K562 (cell line): ENCODE data around the gene HCRTR1. TPM values are rescaled to one million over a fixed set of nuclear protein-coding genes. Genes with fewer than 3 reads are reported as not detected.
A peak's percentile ranks its signal among the peaks of the same experiment; 100 is the strongest.

Source experiments
- ATAC-seq: fragments of 200-7000 bp; cut with Tn5 transposase; 3 replicates; pipeline ENCODE4 v1.9.1; 2020; ENCODE audit warnings: moderate library complexity
- BruUV-seq: library from RNA; stranded (reverse); fragments of 400-500 nt; replicated peaks from 2 replicates; lab custom pipeline; 2021; lab: Mats Ljungman, UMichigan
- CTCF ChIA-PET: fragments of 300-600 bp; formaldehyde crosslinking; extraction: SDS; loops from one replicate; lab custom pipeline; 2021; ENCODE audit warnings: low intra/inter-chr PET ratio; lab: Yijun Ruan, JAX
- POLR2A ChIA-PET: fragments of 300-600, 350-650 bp; sonication (Branson Sonifier 250); formaldehyde crosslinking; extraction: SDS; loops from one replicate; lab custom pipeline; 2021; ENCODE audit warnings: antibody characterized with exemption, inconsistent platforms; lab: Yijun Ruan, JAX
- DNase-seq, 4 experiments: peaks; one replicate each; pipeline versions ENCODE4 v3.0.0 to v3.0.0-alpha.2; 2011 to 2018; ENCODE audit warnings: low spot score in 3 of 4, mixed read lengths in 3 of 4; ENCODE audit errors: extremely low read depth in 1 of 4
- FAIRE-seq: peaks from 2 replicates; lab custom pipeline; 2011; peaks lifted over from hg19 to GRCh38; lab: Jason Lieb, UNC
- H2AFZ ChIP-seq: 2 replicates; pipeline ENCODE4 v1.6.0; 2011; ENCODE audit warnings: low read depth, low read length, control low read depth, inconsistent platforms
- H3K27ac ChIP-seq: fragments of 200-600 bp; 3 replicates; pipeline ENCODE4 v1.8.0; 2011; ENCODE audit warnings: low read depth, mild to moderate bottlenecking, control low read depth, inconsistent platforms, low read length, moderate library complexity, mixed read lengths; ENCODE audit errors: extremely low read depth
- H3K27me3 ChIP-seq, 2 experiments: fragments of 300-600 bp in 1 of 2; 2 replicates in 1 of 2; 3 replicates in 1 of 2; pipeline versions ENCODE4 v1.6.0 to v1.8.0; 2011; ENCODE audit warnings: inconsistent platforms in 2 of 2, low read length in 2 of 2, mild to moderate bottlenecking in 1 of 2, mixed read lengths in 1 of 2, moderate library complexity in 1 of 2; ENCODE audit not compliant: control insufficient read depth in 2 of 2, insufficient read depth in 2 of 2
- H3K36me3 ChIP-seq: fragments of 300-600 bp; 3 replicates; pipeline ENCODE4 v1.8.0; 2011; ENCODE audit warnings: mild to moderate bottlenecking, low read length, inconsistent platforms; ENCODE audit not compliant: control insufficient read depth, insufficient read depth
- H3K4me1 ChIP-seq, 2 experiments: fragments of 200-600 bp in 1 of 2; replicated peaks in 1 of 2; 2 replicates in 1 of 2; 3 replicates in 1 of 2; pipeline versions ENCODE4 v1.5.1 to v1.8.0; 2011; ENCODE audit warnings: inconsistent platforms in 2 of 2, low read length in 2 of 2, mild to moderate bottlenecking in 1 of 2, mixed read lengths in 1 of 2, moderate library complexity in 1 of 2; ENCODE audit not compliant: control insufficient read depth in 2 of 2, insufficient read depth in 2 of 2
- H3K4me2 ChIP-seq: 2 replicates; pipeline ENCODE4 v1.6.1; 2011; ENCODE audit warnings: low read length, control low read depth, inconsistent platforms, mixed read lengths; ENCODE audit not compliant: insufficient read depth
- H3K4me3 ChIP-seq: fragments of 200-600 bp; sonication (generic), shearing (Covaris generic); 2 replicates; pipeline ENCODE4 v1.5.1; 2016; ENCODE audit warnings: control low read depth, inconsistent platforms
- H3K79me2 ChIP-seq: fragments of 200-600 bp; 3 replicates; pipeline ENCODE4 v1.8.0; 2011; ENCODE audit warnings: low read length, inconsistent platforms; ENCODE audit not compliant: control insufficient read depth, insufficient read depth
- H3K9ac ChIP-seq, 2 experiments: 2 replicates each; pipeline versions ENCODE4 v1.6.0 to v1.6.1; 2011; ENCODE audit warnings: low read depth in 2 of 2, low read length in 2 of 2, control low read depth in 1 of 2, inconsistent platforms in 1 of 2, mild to moderate bottlenecking in 1 of 2, mixed read lengths in 1 of 2; ENCODE audit not compliant: insufficient read depth in 1 of 2
- H3K9me1 ChIP-seq: one replicate; pipeline ENCODE4 v1.6.0; 2011; ENCODE audit warnings: inconsistent platforms, mild to moderate bottlenecking, low read length, moderate library complexity; ENCODE audit not compliant: control insufficient read depth, insufficient read depth
- H3K9me3 ChIP-seq: replicated peaks from 2 replicates; pipeline ENCODE4 v1.5.1; 2011; ENCODE audit warnings: low read depth, low read length, inconsistent platforms; ENCODE audit not compliant: control insufficient read depth, insufficient read depth
- H4K20me1 ChIP-seq: replicated peaks from 2 replicates; pipeline ENCODE4 v1.6.1; 2011; ENCODE audit warnings: low read length, inconsistent platforms, mixed read lengths; ENCODE audit not compliant: control insufficient read depth, insufficient read depth
- ARID3A ChIP-seq: IDR thresholded peaks from 2 replicates; pipeline ENCODE4 v1.6.1; 2012; ENCODE audit warnings: low read depth, low read length, improper control_type of control experiment, borderline replicate concordance
- CBFA2T3 ChIP-seq: fragments of 450-650 bp; IDR thresholded peaks from 2 replicates; pipeline ENCODE4 v1.6.1; 2017
- DACH1 ChIP-seq: fragments of 450-650 bp; IDR thresholded peaks from 2 replicates; pipeline ENCODE4 v1.6.1; 2018; ENCODE audit not compliant: partially characterized antibody
- THRAP3 ChIP-seq: fragments of 450-650 bp; IDR thresholded peaks from 2 replicates; pipeline ENCODE4 v1.6.1; 2016; ENCODE audit warnings: mild to moderate bottlenecking, inconsistent platforms, borderline replicate concordance
- ZHX1 ChIP-seq: fragments of 150-350 bp; conservative IDR thresholded peaks from 2 replicates; pipeline ENCODE4 v1.6.1; 2014; ENCODE audit warnings: low read length
- ZNF311 ChIP-seq: fragments of 250-450 bp; sonication (Bioruptor Pico); IDR thresholded peaks from 2 replicates; pipeline ENCODE4 v1.4.0; 2020; ENCODE audit warnings: mild to moderate bottlenecking, moderate library complexity
- WGBS: fragments of 100-300 bp; shearing (Covaris generic); methylation state at CpG from one replicate; pipeline ENCODE4 v1.1.6; 2016; ENCODE audit warnings: low coverage, mixed read lengths; ENCODE audit not compliant: insufficient coverage; ENCODE audit errors: missing lambda C conversion rate; 5-methylcytosine and 5-hydroxymethylcytosine counted together
- in situ Hi-C: fragments of 300-500 bp; cut with MboI; formaldehyde crosslinking; loops from 4 replicates; pipeline ENCODE4 v1.15.0; 2018; ENCODE audit warnings: inconsistent platforms, mixed read lengths
- intact Hi-C: fragments of 100-400 bp; cut with micrococcal nuclease; formaldehyde crosslinking; loops from 2 replicates; pipeline ENCODE4 v1.14.2; 2022
- polyA plus RNA-seq, 8 experiments: library from polyadenylated mRNA; depleted of rRNA in 4 of 8; stranded (reverse) in 5 of 8; unstranded in 3 of 8; fragments of >200 nt; fragmentation: Nextera tagmentation in 2 of 8; fragmentation: Illumina TruSeq in 1 of 8; extraction: Ambion mirVana in 2 of 8; extraction: Trizol in 1 of 8; gene quantifications; 2 replicates each; pipeline versions ENCODE4 v1.2.1 to v1.2.3, GENCODE V29; 2011 to 2014; ENCODE audit warnings: inconsistent platforms in 1 of 8, missing spikeins in 1 of 8
- total RNA-seq, 7 experiments: library from RNA; depleted of rRNA in 6 of 7; stranded (reverse); fragments of >200 nt in 6 of 7; fragmentation: Illumina TruSeq in 2 of 7; extraction: Trizol in 2 of 7; gene quantifications; 2 replicates each; pipeline versions ENCODE4 v1.2.1 to v1.2.3, GENCODE V29; 2011 to 2021; ENCODE audit warnings: low replicate concordance in 1 of 7

The HCRTR1 gene
- total and polyA plus RNA-seq, 9 of the 15 experiments (the other 6 are each of a cell fraction or from before 2014, with no cell fraction given): not detected

- Histone ChIP-seq H3K4me3 (no peak overlapping the region), H3K36me3 (no peaks in the 10 kb centered on the region), H2AFZ (no peak overlapping the region), H3K9me3 (no peaks in the 10 kb centered on the region), H3K79me2 (no peaks in the 10 kb centered on the region), H3K27ac (no peak overlapping the region), H4K20me1 (peaks cover 26% of the 10 kb centered on the region), H3K27me3 (peaks cover 23 to 70% of the 10 kb centered on the region in 2 experiments), H3K9ac (no peak overlapping the region), H3K4me1 (peaks cover 2 to 6% of the 10 kb centered on the region in 2 experiments; a peak in 4 of 5 replicates), H3K4me2 (no peak overlapping the region), H3K9me1 (peaks cover 2% of the 10 kb centered on the region)
- TF ChIP-seq CBFA2T3 (no peak), ARID3A (no peak), ZNF311 (no peak), THRAP3 (no peak), ZHX1 (no peak), DACH1 (no peak)
- FAIRE-seq (no peak), ATAC-seq (no peak), DNase-seq (peak in 1 of 4 experiments; percentile 8)
- POLR2A ChIA-PET: interaction anchor here (0.5 to 0.8 kb wide), 3 partner anchors 74 to 437 kb away, joined by 3 read pairs; no protein-coding TSS in a partner anchor
- 3% methylated on average over 11 of the region's 11 CpGs for WGBS
- no TSS peak for BruUV-seq
- in situ Hi-C loops (loop anchor here (25.0 kb wide), 1 partner anchor 382 kb away; no protein-coding TSS in a partner anchor), intact Hi-C loops (loop anchor here (10.0 kb wide), 1 partner anchor 216 kb away; no protein-coding TSS in a partner anchor)
- CTCF ChIA-PET: no interaction called here
These were observed 48.4 kb upstream of the HCRTR1 start for GRCh38 chr1:31568895-31569595.
